ENCODE data around the gene UST.
"Not testable (repeated sequence)": the region's sequence is repeated elsewhere in the genome, so short reads cannot be mapped to it uniquely, and the experiment has no call there.

The UST gene

DNA sequence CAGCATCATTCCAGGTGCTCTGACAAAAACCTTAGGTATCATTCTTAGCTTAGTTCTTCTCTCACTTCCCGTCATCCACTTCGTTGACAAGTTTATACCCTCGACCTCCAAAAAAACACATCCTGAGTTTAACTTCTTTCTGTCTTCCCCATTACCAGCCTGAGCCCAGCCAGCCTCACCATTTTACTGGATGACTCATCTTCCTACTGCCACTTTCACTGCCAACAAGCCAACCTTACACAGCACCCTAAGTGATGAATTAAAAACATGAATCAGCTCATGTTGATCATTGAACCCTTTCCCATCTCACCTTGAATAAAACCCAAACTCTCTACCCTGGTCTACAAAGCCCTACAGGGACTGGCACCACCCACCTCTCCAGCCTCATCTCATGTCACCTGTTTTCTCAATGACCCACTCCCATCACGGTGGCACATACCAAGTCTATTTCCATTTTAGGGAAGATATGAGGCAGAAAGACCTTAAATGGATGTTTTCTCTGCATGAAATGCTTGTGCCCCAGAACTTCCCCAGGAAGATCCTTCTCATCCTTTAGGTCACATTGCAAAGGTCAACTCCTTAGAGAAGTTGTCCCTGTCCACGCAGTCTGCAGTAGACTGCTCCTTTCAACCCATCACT lies 9.9 kb upstream of the UST start:
- no peak for DNase-seq

DNA sequence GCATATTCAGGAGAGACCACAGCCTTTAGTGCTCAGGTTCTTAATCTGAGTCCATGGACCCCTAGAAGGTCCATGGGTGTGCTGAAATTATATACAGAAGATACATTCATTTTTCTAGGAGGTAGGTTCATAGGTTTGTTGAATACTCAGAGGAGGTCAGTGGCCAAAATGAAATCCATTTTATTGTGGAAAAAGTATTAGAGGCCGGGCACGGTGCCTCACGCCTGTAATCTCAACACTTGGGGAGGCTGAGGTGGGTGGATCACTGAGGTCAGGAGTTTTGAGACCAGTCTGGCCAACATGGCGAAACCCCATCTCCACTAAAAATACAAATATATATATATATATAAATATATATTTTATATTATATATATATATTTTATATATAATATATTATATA lies 9.0 kb upstream of the UST start:
- DNase-seq: no peak

DNA sequence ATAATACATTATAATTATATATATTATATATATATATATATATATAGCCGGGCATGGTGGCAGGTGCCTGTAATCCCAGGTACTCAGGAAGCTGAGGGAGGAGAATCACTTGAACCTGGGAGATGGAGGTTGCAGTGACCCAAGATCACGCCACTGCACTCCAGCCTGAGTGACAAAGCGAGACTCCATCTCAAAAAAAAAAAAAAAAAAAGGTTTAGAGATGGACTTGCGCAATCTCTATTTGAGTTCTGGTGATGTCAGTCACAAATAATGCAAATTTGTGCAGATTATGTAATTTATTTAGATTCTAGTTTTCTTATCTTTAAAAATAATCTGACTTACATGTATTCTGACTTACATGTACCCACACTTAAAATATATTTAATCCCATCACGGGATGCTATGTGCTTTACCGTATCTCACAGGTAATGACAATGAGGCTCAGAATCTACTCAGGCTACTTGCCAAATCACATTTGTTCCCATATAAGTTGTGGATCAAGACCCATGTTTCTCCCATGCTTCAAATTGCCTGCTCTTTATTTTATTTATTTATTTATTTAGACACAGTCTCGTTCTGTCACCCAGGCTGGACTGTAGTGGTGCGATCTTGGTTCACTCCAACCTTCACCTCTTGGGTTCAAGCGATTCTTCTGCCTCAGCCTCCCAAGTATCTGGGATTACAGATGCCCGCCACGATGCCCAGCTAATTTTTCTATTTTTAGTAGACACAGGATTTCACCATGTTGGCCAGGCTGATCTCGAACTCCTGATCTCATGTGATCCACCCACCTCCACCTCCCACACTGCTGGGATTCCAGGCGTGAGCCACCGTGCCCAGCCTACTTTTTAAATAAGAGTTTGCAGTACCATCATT lies 7.6 kb upstream of the UST start:
- no peak for DNase-seq

DNA sequence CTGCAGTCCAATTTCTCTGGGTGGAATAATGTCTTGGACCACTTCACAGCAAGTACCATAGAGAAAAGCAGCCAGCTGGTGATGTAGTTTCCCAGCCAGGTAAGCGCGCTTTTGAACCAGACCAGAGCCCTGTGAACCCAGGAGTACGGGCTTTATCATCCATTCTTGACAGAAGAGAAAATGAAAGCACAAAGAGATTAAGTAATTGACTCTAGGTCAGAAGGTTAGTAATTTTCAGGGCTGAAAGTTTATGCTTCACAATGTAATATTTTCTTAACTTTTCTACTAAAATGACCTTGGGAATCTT lies 7.1 kb upstream of the UST start:
- no peak for DNase-seq

DNA sequence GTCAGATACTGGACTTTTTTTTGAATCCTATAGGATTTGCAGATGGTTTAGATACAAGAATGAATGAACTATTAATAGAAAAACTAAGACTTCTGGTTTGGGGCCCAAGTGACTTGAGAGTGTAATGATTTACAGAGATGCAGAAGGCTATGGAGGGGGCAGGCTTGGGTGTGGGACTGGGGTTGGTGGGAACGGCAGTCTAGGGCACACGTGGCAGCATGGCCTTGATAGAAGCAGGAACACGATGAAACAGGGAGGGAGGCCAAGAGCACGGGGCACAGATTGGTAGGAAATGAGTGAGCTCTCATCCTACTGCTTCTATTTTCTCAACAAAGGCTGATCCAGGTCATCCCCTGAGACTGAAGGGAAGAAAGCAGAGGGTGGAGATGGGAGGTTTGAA lies 3.4 kb upstream of the UST start:
- no peak for DNase-seq

DNA sequence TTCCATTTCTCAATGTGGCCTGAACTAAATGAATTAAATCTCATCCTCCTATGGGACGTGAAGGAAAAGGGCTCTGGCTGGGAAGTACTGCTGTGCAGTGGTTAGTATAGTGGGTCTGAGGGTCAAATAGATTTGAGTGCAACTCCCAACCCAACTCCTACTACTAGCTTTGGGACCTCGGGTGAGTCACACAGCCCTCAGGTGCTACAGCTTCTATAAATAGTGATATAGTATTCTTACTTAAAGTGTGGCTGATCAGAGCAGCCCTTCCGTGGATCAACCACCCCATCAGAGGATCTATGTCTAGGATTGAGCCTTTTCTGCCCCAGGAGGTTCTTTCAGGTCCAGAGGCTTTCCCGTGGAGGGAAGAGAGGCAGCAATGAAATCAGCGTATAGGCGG lies 904 bp upstream of the UST start:
- DNase-seq: no peak

DNA sequence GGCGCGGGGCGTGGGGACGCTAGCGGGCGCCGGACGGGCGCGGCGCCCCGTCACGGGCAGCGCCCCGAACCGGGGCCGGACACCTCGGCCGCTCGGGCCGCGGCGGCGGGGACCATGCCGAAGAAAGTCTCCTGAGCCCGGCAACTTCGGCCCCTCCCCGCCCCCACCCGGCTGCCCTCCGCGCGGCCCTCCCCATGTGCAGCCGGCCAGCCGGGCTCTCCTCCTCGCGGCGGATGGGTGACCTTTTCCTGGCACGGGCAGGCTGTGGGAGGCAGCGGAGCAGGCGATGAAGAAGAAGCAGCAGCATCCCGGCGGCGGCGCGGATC lies 278 bp downstream of the UST start:
- DNase-seq: peak; percentile 73

DNA sequence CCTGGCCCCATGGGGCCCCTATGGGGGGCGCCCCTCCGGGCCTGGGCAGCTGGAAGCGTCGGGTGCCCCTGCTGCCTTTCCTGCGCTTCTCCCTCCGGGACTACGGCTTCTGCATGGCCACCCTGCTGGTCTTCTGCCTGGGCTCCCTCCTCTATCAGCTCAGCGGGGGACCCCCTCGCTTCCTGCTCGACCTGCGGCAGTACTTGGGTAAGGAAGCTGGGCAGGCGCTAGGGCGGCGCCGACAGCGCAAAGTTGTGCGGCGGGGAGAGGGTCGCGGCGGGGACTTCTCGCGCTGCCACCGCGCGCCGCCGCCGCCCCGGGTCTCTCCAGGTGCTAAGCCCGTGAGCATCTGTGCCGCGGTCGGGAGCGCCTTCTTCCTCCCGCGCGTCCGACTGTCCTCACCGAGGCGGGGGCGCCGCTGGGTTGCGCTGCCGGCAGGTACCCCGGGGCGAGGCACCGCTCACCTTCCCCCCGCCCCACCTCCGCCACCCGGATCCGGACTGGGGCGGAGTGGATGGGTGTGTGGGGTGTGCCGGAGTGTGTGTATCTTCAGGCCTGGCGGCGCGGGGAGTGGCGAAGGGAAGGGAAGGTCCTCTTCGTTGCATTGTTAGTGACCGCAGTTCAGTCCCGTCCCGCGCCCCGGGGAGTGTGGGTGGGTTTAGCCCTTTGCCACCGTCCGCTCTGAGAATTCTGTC lies 788 bp downstream of the UST start:
- peak; percentile 81 for DNase-seq

DNA sequence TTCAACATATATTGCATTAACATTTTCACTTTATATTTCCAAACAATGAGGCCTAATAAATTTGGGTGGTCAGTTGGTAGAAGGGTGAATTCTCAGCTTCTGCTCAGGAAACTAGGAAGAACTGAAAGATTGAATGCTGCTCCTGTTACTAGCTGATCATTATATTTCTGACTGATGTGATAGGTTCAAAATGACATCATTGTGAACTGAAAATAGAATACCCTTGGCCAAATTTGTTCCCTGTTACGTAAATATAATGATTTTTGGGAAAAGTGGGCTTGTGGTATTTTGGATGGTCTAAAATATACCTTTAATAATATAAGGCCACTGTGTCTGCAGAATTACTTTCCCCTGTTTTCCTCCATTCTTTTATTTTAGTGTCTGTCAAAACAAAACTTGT lies 2.8 kb downstream of the UST start:
- DNase-seq: no peak

DNA sequence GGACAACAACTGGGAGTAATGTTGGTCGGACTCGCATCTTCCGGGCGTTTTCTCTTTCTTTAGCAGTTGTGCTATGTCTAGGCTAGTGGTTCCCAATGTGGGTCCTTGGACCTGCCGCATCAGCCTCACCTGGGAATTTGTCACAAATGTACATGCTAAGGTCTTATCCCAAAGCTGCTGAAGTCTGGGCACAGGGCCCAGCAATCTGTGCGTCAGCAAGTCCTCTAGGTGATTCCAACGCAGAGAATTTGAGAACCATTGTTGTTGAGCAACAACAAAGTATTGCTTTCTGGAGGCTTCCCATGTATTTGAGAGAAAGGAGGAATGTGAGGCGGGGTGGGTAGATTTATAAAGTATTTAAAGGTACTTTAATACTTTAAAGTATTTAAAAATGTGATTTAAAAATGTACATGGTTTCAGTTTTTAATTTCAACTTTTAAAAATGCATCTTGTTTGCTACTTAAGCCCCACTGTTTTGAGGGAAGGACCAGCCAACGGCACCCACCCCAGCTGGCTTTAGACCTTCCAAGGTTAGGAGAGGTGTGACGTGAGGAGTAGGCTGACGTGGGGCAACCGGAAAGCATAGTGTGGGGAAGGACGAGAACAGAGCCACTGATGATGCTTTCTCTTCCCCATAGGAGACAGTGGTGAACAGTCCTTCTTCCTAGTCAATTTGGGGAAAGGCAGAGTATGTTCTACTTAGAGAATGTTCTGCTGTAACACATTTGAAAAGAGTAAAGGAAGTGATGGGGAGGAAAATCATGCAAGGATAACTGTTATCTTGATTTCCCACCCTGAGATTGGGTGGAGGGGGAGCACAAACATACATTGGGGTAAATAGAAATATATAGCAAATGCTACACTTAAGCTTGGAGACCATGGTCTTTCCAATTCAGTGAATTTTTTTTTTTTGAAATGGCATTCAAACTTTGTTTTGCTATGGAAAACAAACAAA lies 4.3 kb downstream of the UST start:
- no peak for DNase-seq

DNA sequence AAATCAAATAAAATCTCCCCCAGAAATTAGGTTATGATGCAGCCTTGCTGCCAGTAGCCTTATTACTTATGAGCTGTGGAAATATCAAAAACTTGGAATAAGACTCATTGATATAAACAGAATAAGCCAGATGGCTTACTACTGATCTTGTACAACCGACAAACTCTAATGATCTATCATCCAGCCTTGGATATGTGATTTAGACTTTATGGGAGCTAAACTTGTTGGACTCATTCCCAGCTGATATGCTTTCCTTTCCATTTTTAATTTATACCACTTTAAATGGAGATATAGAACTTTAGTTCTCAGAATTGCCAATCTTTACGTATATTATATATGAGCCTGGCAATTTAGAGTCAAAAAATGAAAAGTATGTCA lies 5.0 kb downstream of the UST start:
- DNase-seq: no peak

DNA sequence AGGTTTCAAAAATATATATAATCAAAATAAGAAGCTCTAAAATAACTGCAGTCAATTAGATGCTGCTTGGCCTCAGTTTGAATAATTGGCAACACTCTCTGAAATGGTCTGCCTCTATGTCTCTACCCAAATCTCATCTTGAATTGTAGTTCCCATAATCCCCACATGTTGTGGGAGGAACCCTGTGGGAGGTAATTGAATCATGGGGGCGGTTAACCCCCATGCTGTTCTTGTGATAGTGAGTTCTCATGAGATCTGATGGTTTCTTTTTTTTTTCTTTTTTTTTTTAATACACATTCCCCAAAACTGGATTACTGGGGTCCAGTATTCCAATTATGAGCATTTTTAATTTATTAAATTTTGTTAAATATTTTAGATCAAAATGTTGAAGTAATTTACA lies 8.5 kb downstream of the UST start:
- not testable (repeated sequence) for DNase-seq

DNA sequence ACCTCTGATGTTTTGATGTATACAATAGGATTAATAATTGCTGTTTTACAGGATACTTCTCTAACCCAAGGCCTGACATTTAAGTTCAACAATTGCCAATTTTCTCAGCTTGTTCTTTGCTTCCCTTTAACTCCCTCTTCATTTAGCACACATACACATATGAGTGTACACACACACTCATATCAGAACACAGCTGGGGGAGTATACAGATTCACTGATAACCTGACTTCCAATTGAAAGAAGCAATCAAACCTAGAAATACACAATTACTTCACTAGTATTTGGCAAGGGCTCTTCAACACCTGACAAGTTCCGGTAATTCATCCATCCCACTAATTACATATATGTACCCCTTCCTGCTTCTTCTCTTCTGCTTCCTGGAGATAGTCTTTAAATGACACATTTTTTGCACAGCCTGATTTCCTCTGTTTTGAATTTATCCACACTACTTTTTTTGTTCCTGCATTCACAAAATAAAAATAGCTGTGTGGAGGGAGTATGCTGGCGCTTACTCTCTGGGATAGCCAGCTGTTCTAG lies 11.2 kb downstream of the UST start:
- DNase-seq: no peak

DNA sequence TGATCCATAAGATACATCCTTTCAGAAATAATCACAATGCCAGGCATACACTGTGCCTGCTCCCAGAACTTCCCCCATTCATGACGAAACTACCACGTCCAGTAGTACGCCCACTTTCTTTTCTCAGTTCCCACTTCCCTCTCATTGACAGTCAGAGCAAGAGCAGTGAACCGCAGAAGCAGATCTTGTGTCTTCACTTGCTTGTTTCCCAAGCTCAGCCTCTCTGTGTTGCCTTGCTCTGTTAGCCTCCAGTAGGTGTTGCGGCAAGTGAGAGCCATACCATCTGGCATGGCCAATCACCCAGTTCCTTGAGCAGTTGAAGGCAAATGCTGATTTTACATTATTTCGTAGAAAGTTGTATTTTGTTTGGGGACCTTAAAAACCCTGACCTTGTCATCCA lies 11.7 kb downstream of the UST start:
- DNase-seq: no peak

DNA sequence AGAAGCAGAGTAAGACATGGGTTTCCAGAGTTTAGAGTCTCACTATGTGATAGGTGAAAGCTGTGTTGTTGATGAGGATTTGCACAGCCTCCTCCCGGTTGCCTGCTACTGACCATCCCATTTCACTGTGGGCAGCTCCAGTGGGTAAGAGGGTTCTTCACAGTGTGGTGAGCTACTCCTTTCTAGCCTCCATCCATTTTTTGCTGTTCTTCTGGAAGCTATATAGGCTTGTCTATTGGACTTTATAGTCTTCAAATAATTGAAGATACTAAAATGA lies 13.4 kb downstream of the UST start:
- no peak for DNase-seq

DNA sequence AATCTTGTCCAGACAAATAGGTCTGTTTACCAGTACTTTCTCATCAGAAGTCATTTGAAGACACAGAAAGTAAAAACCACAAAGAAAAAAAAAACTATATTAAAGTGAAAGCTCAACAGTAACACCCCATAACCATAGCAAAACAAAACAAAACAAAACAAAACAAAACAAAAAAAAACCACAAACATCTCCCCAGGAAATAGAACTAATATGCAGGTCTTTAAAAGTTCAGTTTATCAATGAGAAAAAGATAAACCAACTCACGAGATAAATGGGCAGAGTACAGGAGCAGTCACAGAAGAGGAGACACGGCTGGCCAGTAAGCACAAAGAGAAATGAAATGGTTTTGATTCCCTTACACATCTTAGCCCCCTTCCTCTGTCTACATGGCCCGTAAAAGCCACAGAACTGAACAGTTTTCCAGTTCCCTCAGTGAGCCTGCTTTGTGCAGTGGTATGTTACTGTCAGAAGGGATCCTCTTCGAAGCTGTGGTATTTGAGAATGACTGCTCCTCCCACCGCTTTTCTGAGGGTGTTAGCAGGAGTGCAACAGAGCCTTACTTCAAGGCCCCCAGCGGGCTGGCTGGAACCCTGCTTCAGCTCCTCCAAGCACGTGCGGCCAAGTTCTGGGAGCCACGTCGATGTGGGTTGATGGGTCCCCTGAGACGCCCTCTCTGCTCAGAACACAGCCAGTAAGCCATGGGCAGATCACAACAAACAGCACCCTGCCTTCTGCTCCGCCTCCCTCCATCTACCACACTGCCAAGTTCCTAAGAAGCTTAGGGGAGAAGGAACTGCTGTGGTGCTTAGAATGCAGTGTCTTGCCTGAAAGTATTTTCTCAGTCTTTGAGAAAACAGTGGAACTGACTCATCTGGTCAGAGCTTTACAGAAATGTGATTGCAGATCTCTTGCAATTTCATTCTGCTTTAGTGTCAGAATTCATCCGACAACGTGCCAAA lies 14.0 kb downstream of the UST start:
- DNase-seq: no peak

DNA sequence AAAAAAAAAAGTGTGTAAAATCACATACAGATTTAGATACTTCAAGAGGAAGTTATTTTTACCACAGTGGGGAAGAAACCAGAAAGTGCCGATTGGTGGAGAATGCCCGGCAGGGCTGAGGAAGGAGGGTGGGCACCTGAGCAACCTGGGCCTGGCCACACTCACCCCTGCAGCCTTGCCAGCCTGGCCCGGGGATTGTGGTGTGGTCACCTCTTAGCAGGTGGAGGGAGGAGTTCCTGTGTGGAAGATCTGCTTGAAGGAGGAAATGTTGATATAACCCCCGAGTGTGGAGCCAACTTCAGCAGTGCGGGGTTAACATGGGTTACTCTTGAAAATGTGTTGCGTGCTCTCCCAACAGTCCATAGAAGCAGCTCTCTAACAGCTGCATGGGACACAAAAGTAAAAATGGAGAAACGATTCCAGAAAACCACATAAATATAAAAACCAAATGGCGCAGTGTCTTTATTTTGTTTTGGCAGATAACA lies 14.7 kb downstream of the UST start:
- no peak for DNase-seq

DNA sequence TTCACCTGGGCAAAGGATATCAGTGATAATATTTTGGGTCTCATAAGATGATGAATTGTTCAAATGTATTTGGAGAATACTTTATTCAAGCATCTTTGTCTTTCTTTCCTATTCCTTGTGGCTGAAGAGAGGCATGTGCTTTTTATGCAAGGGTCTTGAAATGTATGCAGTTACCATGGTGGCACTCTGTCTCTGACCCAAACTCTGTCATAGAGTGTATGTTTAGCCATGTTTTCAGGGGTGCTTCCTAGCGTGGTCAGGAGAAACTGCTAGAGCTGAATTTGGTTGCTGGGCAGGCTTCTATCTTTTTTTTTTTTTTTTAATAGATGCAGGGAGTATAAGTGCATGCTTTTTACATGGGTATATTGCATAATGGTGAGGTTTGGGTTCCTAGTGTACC lies 15.4 kb downstream of the UST start:
- no peak for DNase-seq

DNA sequence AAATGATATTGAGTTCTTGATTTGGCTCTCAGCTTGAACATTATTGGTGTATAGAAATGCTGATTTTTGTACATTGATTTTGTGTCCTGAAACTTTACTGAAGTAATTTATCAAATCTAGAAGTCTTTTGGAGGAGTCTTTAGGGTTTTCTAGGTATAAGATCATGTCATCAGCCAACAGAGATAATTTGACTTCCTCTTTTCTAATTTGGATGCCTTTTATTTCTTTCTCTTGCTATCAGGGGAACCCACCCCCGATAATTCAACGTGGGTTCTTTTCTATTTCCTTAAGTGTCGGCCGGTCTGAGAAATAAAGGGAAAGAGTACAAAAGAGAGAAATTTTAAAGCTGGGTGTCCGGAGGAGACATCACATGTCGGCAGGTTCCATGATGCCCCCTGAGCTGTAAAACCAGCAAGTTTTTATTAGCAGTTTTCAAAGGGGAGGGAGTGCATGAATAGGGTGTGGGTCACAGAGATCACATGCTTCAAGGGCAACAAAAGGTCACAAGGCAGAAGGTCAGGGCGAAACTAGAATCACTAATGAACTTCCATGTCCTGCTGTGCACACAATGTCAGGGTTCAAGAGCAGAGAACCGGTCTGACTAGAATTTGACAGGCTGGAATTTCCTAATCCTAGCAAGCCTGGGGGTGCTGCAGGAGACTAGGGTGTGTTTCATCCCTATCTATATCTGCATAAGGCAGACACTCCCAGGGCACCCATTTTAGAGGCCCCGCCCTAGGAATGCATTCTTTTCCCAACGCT lies 17.6 kb downstream of the UST start:
- DNase-seq: not testable (repeated sequence)

DNA sequence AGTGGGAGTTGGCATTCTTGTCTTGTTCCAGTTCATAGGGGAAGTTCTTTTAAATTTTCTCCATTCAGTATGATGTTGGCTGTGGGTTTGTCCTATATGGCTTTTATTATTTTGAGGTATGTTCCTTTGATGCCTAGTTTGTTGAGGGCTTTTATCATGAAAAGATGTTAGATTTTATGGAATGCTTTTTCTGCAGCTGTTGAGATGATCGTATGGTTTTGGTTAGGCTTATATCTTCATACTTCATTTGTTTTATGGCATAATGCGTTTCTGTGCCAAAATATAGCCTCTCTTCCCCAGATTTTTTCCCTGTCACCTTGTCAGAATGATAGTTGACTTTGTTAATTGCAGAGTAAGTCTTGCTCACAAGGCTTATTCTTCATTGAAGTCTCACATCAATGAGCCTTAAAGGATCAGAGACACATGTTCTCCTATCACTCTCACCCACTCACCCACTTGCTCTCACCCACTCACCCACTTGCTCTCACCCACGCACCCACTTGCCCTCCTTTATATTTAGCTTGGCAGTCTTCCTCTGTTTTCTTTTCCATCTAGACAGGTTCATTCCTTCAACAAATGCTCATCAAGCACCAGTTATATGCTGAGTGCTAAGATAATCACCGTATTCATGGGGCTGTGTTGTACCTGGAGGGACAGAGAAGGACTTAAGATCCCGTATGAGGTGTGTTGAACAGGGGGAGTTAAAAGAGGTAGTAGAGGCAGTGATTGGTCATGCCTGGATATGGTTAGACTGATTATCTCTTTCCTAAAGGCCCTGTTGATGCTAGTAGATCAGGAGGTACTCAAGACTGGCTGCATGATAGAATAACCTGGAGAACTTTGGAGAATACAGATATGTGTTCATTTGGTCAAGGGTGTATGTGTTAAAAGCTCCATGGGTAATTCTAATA lies 19.3 kb downstream of the UST start:
- no peak for DNase-seq
